Fibroblast of pulmonary artery (primary cell): ENCODE measurements around the gene IQSEC1.

Experiments
- DNase-seq: peaks from one replicate; pipeline ENCODE4 v3.0.0-alpha.2; 2010; ENCODE audit warnings: low read depth
- H3K4me3 ChIP-seq: replicated peaks from 2 replicates; pipeline ENCODE4 v1.5.1; 2011; ENCODE audit warnings: low read depth, mild to moderate bottlenecking, control low read depth, low read length, moderate library complexity
- TF ChIP-seq, protein P1 (sequence below): IDR thresholded peaks from 2 replicates; pipeline ENCODE4 v1.5.1; 2011; ENCODE audit warnings: mild to moderate bottlenecking, control low read depth, low read length, inconsistent platforms; ENCODE audit errors: missing control alignments

IQSEC1 gene

DNA sequence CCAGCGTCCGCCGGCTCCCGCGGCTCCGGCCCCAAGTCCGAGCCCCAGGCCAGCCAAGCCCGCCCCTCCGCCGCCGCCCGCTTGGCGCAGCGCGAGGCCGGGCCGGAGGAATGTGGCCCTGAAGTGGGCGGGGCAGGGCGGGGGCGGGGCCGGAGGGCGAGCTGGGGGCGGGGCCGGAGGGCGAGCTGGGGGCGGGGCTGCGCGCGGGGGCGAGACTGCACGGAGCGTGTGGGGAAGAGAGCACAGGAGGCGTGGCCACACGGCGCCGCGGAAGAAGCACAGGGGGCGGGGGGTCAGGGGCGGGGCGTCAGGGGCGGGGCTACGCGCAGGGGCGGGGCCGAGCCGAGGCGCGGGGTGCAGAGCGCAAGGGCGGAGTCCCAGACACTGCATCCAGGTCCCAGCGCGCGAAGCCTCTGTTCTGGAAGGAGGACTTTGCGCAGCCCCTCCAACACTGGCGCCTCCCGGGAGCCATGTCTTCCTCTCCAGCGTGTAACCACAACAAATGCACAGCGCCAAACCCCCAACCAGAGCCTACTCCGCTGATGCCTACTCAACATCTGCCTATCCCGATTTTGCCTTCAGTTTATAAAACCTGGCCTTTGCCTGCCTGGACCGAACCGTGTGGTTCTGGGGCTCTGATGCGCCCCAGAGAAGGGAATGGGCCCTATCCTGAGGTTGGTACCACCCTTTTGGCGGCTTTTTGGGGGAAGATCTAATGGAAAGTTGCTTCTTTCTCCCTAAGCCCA is 105.5 kb downstream of the IQSEC1 start:
- TF ChIP-seq, protein P1, sequence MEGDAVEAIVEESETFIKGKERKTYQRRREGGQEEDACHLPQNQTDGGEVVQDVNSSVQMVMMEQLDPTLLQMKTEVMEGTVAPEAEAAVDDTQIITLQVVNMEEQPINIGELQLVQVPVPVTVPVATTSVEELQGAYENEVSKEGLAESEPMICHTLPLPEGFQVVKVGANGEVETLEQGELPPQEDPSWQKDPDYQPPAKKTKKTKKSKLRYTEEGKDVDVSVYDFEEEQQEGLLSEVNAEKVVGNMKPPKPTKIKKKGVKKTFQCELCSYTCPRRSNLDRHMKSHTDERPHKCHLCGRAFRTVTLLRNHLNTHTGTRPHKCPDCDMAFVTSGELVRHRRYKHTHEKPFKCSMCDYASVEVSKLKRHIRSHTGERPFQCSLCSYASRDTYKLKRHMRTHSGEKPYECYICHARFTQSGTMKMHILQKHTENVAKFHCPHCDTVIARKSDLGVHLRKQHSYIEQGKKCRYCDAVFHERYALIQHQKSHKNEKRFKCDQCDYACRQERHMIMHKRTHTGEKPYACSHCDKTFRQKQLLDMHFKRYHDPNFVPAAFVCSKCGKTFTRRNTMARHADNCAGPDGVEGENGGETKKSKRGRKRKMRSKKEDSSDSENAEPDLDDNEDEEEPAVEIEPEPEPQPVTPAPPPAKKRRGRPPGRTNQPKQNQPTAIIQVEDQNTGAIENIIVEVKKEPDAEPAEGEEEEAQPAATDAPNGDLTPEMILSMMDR: no peak
- H3K4me3 ChIP-seq: peak overlapping the region; percentile 75
- peak; percentile 90 for DNase-seq

DNA sequence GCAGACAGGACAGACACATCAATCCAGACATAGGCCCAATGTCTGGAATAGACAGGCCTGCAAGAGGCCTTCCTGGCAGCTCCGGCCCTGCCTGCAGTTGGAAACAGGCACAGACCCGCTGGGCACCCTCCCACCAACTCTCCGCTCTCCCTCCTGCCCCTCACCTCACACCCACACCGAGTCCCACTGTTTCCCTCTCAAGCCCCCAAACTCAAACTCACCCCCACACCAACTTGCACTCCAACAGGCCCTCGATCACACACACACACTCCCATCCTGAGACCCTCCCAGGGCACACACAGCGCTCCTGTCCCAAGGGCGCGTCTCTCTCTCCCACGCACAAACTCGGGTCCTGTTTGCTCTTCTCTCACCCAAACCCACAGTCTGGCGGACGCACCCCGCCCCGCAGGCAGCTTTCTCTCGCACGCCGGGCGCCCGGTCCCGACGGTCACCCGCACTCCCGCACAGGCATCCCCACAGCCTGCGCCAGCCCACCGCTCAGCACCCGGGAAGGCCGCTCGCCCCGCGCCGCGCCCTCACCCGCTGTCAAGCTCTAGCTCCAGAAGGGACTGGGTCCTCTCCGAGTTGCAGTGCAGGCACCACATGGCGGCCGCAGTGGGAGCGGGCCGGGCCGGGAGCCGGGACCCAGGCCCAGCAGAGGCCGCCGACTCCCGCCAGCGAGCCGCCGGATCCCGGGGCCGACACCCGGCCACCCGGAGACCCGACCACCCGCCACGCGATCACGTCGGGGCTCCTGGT is 106.2 kb downstream of the IQSEC1 start:
- H3K4me3 ChIP-seq: peak overlapping the region; percentile 75
- TF ChIP-seq, protein P1: no peak
- DNase-seq: peak; percentile 22

DNA sequence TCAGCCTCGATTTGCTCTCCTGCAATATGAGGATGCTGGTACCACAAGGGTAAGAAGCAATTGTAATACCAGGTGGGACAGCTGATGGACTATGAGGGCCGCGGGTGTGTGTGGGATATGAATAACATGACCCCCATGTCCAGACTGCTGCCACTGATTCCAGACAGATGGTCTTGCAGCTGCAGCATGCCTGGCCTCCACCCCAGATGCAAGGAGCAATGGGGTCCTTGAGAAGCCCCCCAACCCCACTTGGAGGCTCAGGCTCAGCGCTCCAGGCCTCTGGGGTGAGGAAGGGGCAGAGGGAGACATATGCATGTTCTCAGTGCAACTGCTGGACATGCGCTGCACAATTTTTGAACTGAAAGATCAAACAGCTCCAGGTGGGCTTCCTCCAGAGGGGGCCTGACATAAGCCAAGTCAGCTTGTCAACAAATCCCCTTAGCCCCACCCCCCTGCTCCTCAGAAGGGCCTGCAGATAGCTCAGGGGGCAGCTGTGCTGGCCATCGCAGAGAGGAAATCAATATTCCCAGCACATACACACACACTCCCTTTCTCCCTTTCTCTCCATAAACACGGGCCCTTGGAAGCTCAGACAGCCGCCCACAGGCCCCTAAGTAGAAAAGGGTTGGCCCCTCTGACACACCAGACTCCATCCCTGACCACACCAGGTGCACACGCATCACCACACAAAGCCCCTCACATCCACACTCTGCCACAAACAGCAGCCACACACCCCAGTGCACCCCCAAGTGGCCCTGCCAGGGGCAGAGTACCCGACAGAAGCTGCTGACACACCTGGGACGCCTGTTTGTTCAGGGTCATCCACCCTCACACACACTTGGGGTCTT is 107.0 kb downstream of the IQSEC1 start:
- peak overlapping the region; percentile 75 for H3K4me3 ChIP-seq
- TF ChIP-seq, protein P1: no peak
- no peak for DNase-seq

DNA sequence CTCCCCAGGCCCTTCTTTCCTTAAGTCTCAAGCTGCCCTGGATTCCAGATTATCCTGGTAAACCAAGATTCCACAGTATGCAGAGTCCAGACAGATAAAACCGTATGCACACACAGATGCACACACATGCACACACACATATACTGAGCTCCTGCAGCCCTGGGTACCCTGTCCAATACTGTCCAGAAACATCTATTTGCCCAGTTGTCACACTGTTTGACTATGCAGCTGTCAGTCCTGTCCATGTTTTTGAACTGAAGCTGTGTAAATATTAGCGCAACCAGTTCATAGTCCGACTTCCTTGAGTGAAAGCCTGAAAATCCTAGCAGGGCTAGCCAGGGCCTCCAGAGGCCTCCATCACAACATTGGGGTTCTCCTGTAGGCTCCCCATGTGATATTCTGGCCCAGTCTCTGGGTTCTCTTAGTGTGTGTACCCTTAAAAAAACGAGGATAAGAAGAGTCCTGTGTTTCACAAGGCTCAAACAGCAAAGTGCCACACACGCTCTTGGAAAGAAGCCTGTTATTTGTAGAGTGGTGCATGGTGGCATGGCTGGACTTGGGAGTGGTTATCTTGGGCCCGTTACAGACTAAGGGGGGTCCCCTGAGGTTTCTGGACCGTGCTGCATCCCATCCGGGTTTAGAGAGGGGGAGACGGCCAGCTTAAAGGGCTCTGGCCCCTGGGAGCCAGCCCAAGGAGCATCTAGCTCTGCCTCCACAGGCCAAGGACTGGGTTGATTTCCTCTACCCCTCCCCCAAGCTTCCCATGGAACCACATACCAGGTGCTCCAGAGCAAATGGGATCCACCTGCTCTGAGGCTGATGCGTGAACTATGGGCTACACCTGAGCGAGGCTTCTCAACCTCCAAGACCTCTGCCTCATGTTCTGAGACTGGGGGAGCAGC is 108.3 kb downstream of the IQSEC1 start:
- no peak for DNase-seq
- TF ChIP-seq, protein P1: no peak
- no peak overlapping the region for H3K4me3 ChIP-seq

DNA sequence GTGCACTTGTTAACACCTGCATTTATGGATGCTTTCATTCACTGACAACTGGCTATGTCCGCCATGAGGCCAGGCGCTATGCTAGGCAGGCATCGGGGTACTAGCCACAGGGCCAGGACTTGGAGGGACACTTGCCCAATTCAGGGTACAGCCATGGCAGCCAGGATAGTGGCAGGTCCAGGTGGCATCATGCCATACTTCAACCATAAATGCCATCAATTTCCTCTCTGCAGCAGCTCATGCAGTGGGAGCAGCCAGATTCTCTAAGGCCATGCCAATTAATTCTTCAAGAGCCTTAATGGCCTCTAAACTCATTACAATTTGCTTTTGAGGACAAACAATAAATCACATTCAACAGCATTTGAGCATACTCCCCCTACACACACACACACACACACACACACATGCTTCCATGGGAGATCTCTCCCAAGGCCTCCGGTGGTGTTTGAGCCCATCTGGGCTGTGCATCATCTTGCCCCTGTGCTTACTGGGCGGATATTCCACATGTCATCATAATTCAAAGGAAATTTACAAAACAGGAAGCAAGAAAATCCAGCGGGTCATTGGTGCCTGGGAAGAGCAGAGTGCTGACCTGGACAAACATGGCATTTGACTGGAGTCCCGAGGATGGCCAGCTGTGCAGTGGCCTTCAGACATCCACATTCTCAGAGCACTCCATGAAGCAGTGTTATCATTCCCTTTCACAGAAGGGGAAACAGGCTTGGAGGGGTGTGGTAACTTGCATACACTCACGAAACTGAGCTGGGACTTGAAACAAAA is 109.1 kb downstream of the IQSEC1 start:
- no peak overlapping the region for H3K4me3 ChIP-seq
- TF ChIP-seq, protein P1: no peak
- peak; percentile 51 for DNase-seq
